Mesothelial cell of epicardium (in vitro differentiated cells): Measurements from ENCODE around the gene CGREF1. TPM values are rescaled to one million over a fixed set of nuclear protein-coding genes. Genes with fewer than 3 reads are reported as not detected.

Experiments used
- DNase-seq, 2 experiments: peaks; one replicate each; pipeline ENCODE4 v3.0.0; 2021; ENCODE audit warnings: low spot score in 2 of 2; ENCODE audit not compliant: unreplicated experiment in 2 of 2
- H3K27ac Mint-ChIP-seq: 2 replicates; pipeline ENCODE4 v1.8.0; 2021; ENCODE audit warnings: mixed read lengths
- H3K27me3 Mint-ChIP-seq: 2 replicates; pipeline ENCODE4 v1.8.0; 2021; ENCODE audit warnings: low read depth, mixed read lengths
- H3K36me3 Mint-ChIP-seq: 2 replicates; pipeline ENCODE4 v1.8.0; 2021; ENCODE audit warnings: mixed read lengths
- H3K4me1 Mint-ChIP-seq: 2 replicates; pipeline ENCODE4 v1.8.0; 2021; ENCODE audit warnings: mixed read lengths
- H3K4me3 Mint-ChIP-seq: 2 replicates; pipeline ENCODE4 v1.8.0; 2021; ENCODE audit warnings: mild to moderate bottlenecking, moderate library complexity, mixed read lengths
- H3K9me3 Mint-ChIP-seq: 2 replicates; pipeline ENCODE4 v1.8.0; 2021; ENCODE audit warnings: mixed read lengths
- total RNA-seq: library from RNA; stranded (reverse); gene quantifications from 3 replicates; pipeline ENCODE4 v1.2.1, GENCODE V29; 2021
- TF ChIP-seq, protein P1 (sequence below): fragments of 200-600 bp; sonication (generic); IDR thresholded peaks from one replicate; pipeline ENCODE4 v1.5.0; 2021; ENCODE audit warnings: antibody characterized with exemption; ENCODE audit not compliant: unreplicated experiment

Gene CGREF1
- total RNA-seq, 1 donor from 2014 or later, result 1.5 TPM

DNA sequence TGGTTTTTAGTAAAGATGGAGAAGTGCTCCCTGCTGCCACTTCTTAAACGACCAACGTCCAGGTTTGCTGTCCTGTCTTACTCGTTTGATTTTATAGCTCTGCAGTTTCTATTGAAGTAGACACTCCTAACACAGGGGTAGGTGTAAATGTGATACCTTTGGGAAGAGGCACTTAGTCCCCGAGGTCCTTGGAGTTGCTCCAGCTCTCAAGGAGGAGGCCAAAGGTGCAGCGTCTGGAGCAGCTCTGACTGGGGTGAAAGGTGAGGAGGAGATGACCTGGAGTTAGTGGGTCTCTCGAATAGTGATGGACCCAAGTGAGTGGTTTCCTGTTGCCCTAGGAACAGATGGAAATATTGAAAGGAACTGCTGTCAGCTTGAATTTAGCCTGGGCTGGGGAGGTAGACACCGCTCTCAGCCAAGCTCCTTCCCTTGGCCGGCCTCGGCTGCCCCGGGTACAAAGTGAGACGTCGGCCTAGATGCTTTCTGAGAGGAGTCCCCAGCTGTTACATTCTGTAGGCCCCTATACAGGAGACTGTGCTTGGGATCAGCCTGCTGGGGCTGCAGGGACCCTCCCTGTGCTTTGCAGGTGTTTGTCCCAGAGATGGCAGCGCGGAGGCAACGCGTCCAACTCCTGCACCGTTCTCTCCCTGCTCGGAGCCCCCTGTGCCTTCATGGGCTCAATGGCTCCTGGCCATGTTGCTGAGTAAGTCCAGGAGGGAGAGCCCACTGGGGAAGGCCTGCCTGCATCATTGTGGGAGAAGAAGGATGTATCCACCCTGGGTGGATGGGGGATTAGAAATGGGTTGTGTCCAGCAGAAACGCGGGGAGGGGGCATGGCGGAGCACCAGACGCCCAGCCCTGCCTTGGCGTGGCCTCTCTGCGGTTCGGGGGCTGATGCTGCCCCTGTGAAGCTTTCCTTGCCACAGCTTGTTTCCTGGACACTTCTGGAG, 26.9 kb downstream of the CGREF1 start:
- Mint-ChIP-seq H3K4me3 (no peak overlapping the region), H3K27me3 (peaks cover 13% of the 10 kb centered on the region), H3K36me3 (no peaks in the 10 kb centered on the region), H3K27ac (no peak overlapping the region), H3K4me1 (peaks cover 11% of the 10 kb centered on the region), H3K9me3 (no peaks in the 10 kb centered on the region)
- TF ChIP-seq, protein P1, sequence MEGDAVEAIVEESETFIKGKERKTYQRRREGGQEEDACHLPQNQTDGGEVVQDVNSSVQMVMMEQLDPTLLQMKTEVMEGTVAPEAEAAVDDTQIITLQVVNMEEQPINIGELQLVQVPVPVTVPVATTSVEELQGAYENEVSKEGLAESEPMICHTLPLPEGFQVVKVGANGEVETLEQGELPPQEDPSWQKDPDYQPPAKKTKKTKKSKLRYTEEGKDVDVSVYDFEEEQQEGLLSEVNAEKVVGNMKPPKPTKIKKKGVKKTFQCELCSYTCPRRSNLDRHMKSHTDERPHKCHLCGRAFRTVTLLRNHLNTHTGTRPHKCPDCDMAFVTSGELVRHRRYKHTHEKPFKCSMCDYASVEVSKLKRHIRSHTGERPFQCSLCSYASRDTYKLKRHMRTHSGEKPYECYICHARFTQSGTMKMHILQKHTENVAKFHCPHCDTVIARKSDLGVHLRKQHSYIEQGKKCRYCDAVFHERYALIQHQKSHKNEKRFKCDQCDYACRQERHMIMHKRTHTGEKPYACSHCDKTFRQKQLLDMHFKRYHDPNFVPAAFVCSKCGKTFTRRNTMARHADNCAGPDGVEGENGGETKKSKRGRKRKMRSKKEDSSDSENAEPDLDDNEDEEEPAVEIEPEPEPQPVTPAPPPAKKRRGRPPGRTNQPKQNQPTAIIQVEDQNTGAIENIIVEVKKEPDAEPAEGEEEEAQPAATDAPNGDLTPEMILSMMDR, result no peak
- DNase-seq, result no peak

DNA sequence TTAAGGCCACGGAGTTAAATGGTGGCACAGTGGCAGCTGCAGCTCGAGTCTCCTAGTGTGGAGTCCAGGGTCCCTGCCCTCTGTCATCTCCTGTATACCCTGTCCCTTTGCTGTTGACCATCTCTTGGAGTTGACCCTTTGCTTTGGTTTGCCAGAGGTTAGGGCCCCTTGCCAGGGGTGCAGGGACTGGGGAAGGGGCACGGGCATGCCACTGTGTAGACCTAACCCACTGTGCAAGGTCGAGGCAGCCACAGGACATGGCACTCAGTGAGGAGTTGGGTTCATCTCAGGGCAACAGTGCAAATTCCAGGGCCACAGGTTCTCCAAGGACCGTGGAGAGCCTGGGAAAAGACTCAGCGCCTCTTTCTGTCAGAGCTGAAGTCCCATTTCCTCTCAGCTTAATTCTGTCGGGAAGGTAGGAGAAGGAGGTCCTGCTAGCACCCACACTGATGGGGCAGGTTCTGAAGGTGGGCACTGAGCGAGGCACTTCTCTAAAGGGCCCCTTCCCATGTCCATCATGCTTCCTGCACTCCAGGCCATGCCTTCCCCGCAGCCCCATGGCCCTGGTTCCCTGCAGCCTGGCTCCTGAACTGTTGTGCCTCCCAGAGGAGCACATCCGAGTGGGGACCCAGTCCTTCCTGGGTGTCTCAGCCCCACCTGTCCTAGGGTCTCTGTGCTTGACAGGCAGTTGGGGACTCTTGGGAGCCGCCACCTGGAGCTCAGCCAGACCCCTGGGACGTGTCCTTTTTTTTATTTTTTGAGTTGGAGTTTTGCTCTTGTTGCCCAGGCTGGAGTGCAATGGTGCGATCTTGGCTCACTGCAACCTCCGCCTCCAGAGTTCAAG, 29.6 kb downstream of the CGREF1 start:
- Mint-ChIP-seq H3K27ac (no peak overlapping the region), H3K27me3 (peaks cover 18% of the 10 kb centered on the region), H3K36me3 (no peaks in the 10 kb centered on the region), H3K4me3 (no peak overlapping the region), H3K4me1 (peaks cover 13% of the 10 kb centered on the region), H3K9me3 (no peaks in the 10 kb centered on the region)
- no peak for DNase-seq
- TF ChIP-seq, protein P1, result no peak

DNA sequence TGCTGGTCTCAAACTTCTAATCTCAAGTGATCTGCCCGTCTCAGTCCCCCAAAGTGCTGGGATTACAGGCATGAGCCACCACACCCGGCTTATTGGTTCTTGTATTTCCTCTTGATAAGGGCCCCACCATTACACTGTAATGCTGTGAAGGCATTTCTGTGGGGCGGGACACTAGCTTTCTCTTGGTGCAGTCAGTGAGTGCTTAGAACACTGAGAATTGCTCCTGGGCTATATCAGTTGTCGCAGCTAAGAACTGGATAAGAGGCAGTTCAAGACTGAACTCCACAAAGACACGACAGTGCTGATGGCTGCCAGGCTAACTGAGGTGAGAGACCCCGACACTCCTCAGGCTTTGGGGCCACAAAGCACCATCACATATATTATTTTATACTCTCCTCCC, 30.3 kb downstream of the CGREF1 start:
- Mint-ChIP-seq H3K4me1 (peaks cover 13% of the 10 kb centered on the region), H3K9me3 (no peaks in the 10 kb centered on the region), H3K36me3 (no peaks in the 10 kb centered on the region), H3K27me3 (peaks cover 18% of the 10 kb centered on the region), H3K27ac (no peak overlapping the region), H3K4me3 (no peak overlapping the region)
- TF ChIP-seq, protein P1, result no peak
- DNase-seq, result no peak

DNA sequence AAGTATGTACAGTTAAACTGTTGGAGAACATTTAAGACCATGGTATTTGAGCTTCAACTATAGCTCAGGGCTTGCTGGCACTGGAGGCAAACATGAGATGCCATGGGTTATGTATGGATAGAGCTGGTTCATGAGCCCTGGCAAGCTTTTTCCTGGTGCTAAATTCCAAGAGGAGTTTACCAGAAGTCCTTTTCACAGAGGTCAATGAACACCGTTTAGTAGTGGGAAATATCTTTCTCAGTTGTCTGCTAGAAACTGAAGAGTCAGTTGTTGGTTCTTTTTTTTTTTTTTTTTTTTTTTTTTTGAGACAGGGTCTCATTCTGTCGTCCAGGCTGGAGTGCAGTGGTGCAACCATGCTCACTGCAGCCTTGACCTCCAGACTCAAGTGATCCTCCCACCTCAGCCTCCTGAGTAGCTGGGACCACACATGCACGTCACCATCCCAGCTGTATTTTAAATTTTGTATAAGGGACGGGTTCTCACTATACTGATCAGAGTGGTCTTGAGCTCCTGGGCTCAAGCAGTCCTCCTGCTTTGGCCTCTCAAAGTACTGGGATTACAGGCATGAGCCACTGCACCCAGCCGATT, 31.0 kb downstream of the CGREF1 start:
- Mint-ChIP-seq H3K27ac (no peak overlapping the region), H3K27me3 (peaks cover 18% of the 10 kb centered on the region), H3K9me3 (no peaks in the 10 kb centered on the region), H3K36me3 (no peaks in the 10 kb centered on the region), H3K4me1 (peaks cover 13% of the 10 kb centered on the region), H3K4me3 (no peak overlapping the region)
- DNase-seq, result no peak
- TF ChIP-seq, protein P1, result no peak

DNA sequence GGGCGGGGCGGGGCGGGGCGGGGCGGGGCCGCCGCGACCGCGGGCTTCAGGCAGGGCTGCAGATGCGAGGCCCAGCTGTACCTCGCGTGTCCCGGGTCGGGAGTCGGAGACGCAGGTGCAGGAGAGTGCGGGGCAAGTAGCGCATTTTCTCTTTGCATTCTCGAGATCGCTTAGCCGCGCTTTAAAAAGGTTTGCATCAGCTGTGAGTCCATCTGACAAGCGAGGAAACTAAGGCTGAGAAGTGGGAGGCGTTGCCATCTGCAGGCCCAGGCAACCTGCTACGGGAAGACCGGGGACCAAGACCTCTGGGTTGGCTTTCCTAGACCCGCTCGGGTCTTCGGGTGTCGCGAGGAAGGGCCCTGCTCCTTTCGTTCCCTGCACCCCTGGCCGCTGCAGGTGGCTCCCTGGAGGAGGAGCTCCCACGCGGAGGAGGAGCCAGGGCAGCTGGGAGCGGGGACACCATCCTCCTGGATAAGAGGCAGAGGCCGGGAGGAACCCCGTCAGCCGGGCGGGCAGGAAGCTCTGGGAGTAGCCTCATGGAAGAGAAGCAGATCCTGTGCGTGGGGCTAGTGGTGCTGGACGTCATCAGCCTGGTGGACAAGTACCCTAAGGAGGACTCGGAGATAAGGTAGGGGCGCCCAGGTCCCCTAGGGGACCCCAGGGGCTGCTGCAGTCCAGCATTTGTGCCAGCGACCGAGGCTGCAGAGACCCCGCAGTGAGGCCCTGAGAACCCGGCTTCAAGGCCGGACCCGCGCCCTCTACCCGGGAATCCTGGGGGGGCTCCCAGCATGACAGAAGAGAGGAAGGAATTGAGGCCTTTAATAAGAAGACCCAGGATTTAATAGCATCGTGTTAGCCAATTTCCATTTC, 32.0 kb downstream of the CGREF1 start, which contains the start of gene KHK:
Gene KHK, plus strand, starts transcription at position 49 of the 870 bp plus-strand sequence. Its CDS starts 488 bp downstream, at position 537.
- peaks cover 13% of the 10 kb centered on the region for H3K4me1 Mint-ChIP-seq
- peak within 1 kb of the TSS; percentile 82 for H3K27ac Mint-ChIP-seq
- peak within 1 kb of the TSS; percentile 72 for H3K4me3 Mint-ChIP-seq
- no peaks in the 10 kb centered on the region for H3K9me3 Mint-ChIP-seq
- no peaks in the 10 kb centered on the region for H3K36me3 Mint-ChIP-seq
- H3K27me3 Mint-ChIP-seq, result peaks cover 18% of the 10 kb centered on the region
- TF ChIP-seq, protein P1, result peak; percentile 67
- DNase-seq, result peak in 1 of 2 experiments; percentile 57
